Embryonic facial prominence (tissue), 1 donor: ENCODE measurements around the gene MBD3L2.
A peak's percentile ranks its signal among the peaks of the same experiment; 100 is the strongest.
"Not testable (repeated sequence)": the region's sequence is repeated elsewhere in the genome, so short reads cannot be mapped to it uniquely, and the experiment has no call there.

ENCODE experiments used
- DNase-seq: peaks from one replicate; pipeline ENCODE4 v3.0.0-alpha.2; 2016; ENCODE audit errors: extremely low spot score

The MBD3L2 gene

GRCh38 chr19:7059977-7060376, 10.9 kb downstream of the MBD3L2 start:
- not testable (repeated sequence) for DNase-seq

GRCh38 chr19:7063339-7063738, 14.2 kb downstream of the MBD3L2 start:
- DNase-seq: no peak

- DNase-seq: no peak
Observed at GRCh38 chr19:7063764-7064418, 14.8 kb downstream of the MBD3L2 start.

- DNase-seq: not testable (repeated sequence)
Observed at GRCh38 chr19:7067122-7067521, 18.0 kb downstream of the MBD3L2 start.

- no peak for DNase-seq
Observed at GRCh38 chr19:7067716-7068115, 18.6 kb downstream of the MBD3L2 start.

GRCh38 chr19:7068599-7068998, 19.5 kb downstream of the MBD3L2 start:
- no peak for DNase-seq

- DNase-seq: peak; percentile 93
Observed at GRCh38 chr19:7069042-7069903, 20.2 kb downstream of the MBD3L2 start, which contains the start of gene ZNF557. Gene ZNF557, plus strand, starts transcription at chr19:7069703. Its CDS starts 5,372 bp downstream, at chr19:7075075.

GRCh38 chr19:7069904-7070226, 20.7 kb downstream of the MBD3L2 start:
- DNase-seq: no peak

GRCh38 chr19:7072541-7072940, 23.4 kb downstream of the MBD3L2 start:
- DNase-seq: no peak

GRCh38 chr19:7074705-7075282, 25.7 kb downstream of the MBD3L2 start:
- DNase-seq: no peak

- DNase-seq: no peak
Observed at GRCh38 chr19:7076151-7076550, 27.0 kb downstream of the MBD3L2 start.

- DNase-seq: no peak
Observed at GRCh38 chr19:7078008-7078407, 28.9 kb downstream of the MBD3L2 start.

- no peak for DNase-seq
Observed at GRCh38 chr19:7083076-7083956, 34.2 kb downstream of the MBD3L2 start.

GRCh38 chr19:7088999-7089398, 39.9 kb downstream of the MBD3L2 start:
- no peak for DNase-seq

- no peak for DNase-seq
Observed at GRCh38 chr19:7098096-7098495, 49.0 kb downstream of the MBD3L2 start.

- DNase-seq: peak; percentile 89
Observed at GRCh38 chr19:7098701-7099596, 49.8 kb downstream of the MBD3L2 start.

GRCh38 chr19:7099597-7099921, 50.4 kb downstream of the MBD3L2 start:
- no peak for DNase-seq
